ENCODE measurements around the gene CPNE1.
"Not testable (repeated sequence)": the region's sequence is repeated elsewhere in the genome, so short reads cannot be mapped to it uniquely, and the experiment has no call there.

DNA sequence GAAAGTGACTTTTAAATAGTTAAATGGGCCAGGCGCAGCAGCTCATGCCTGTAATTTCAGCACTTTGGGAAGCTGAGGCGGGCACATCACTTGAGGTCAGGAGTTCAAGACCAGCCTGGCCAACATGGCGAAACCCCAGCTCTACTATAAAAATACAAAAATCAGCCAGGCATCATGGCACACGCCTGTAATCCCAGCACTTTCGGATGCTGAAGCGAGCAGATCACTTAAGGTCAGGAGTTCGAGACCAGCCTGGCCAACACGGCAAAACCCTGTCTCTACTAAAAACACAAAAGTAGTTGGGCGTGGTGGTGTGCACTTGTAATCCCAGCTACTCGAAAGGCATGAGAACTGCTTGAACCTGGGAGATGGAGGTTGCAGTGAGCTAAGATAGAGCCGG, 41.2 kb upstream of the CPNE1 start:
- TF ChIP-seq, protein P1, sequence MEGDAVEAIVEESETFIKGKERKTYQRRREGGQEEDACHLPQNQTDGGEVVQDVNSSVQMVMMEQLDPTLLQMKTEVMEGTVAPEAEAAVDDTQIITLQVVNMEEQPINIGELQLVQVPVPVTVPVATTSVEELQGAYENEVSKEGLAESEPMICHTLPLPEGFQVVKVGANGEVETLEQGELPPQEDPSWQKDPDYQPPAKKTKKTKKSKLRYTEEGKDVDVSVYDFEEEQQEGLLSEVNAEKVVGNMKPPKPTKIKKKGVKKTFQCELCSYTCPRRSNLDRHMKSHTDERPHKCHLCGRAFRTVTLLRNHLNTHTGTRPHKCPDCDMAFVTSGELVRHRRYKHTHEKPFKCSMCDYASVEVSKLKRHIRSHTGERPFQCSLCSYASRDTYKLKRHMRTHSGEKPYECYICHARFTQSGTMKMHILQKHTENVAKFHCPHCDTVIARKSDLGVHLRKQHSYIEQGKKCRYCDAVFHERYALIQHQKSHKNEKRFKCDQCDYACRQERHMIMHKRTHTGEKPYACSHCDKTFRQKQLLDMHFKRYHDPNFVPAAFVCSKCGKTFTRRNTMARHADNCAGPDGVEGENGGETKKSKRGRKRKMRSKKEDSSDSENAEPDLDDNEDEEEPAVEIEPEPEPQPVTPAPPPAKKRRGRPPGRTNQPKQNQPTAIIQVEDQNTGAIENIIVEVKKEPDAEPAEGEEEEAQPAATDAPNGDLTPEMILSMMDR (IDR thresholded peaks at IDR 0.05; ENCODE audit: low read depth, low read length): not testable (repeated sequence)
- not testable (repeated sequence) for TF ChIP-seq EZH2phosphoT487 (IDR thresholded peaks at IDR 0.05; ENCODE audit: low read depth)
